ENCODE results near the gene CPXM2. TPM values are rescaled to one million over a fixed set of nuclear protein-coding genes. Genes with fewer than 3 reads are reported as not detected.

CPXM2 gene
- total and polyA plus RNA-seq, 2 donors (not counting 1 experiment from before 2014, with no cell fraction given): 3.1 to 48.1 TPM

GRCh38 chr10:123904834-123905409, 13.3 kb upstream of the CPXM2 start:
- H3K36me3 ChIP-seq (ENCODE audit: control insufficient read depth, insufficient read depth, low read length): no peaks in the 10 kb centered on the region
- no peak for DNase-seq (ENCODE audit: low read depth in 2 of 2)
- no peaks in the 10 kb centered on the region for H3K9me3 ChIP-seq (ENCODE audit: control insufficient read depth, insufficient read depth, low read depth, low read length)
- no peak overlapping the region for H3K4me2 ChIP-seq (ENCODE audit: extremely low read depth, insufficient read depth, low read length)
- no peaks in the 10 kb centered on the region for H4K20me1 ChIP-seq (ENCODE audit: control insufficient read depth, extremely low read depth, insufficient read depth, low read length)
- no peak overlapping the region for H2AFZ ChIP-seq (ENCODE audit: low read length)
- no peak overlapping the region for H3K4me3 ChIP-seq (replicated peaks in 1 of 4; ENCODE audit: control extremely low read depth in 1 of 4, insufficient read depth in 1 of 4, low read depth in 3 of 4, low read length in 4 of 4)
- H3K4me1 ChIP-seq (ENCODE audit: control insufficient read depth, extremely low read depth, insufficient read depth, low read length): no peaks in the 10 kb centered on the region
- no peak overlapping the region for H3K27ac ChIP-seq (ENCODE audit: insufficient read depth, low read length)
- no peaks in the 10 kb centered on the region for H3K27me3 ChIP-seq (ENCODE audit: control insufficient read depth, insufficient read depth, low read length)
- TF ChIP-seq CTCF (conservative IDR thresholded peaks at IDR 0.05 in 1 of 2, IDR thresholded peaks at IDR 0.05 in 1 of 2; ENCODE audit: low read depth in 1 of 2, low read length in 2 of 2): no peak
- no peak for TF ChIP-seq EZH2 (IDR thresholded peaks at IDR 0.05; ENCODE audit: low read length, missing control alignments)
- H3K9ac ChIP-seq (ENCODE audit: insufficient read depth, low read length): no peak overlapping the region
- H3K79me2 ChIP-seq (ENCODE audit: control insufficient read depth, insufficient read depth, low read length): no peaks in the 10 kb centered on the region

GRCh38 chr10:123903621-123904020, 12.0 kb upstream of the CPXM2 start:
- H3K4me3 ChIP-seq (replicated peaks in 1 of 4; ENCODE audit: control extremely low read depth in 1 of 4, insufficient read depth in 1 of 4, low read depth in 3 of 4, low read length in 4 of 4): no peak overlapping the region
- H3K4me1 ChIP-seq (ENCODE audit: control insufficient read depth, extremely low read depth, insufficient read depth, low read length): no peaks in the 10 kb centered on the region
- H2AFZ ChIP-seq (ENCODE audit: low read length): no peak overlapping the region
- H3K4me2 ChIP-seq (ENCODE audit: extremely low read depth, insufficient read depth, low read length): no peak overlapping the region
- no peaks in the 10 kb centered on the region for H3K36me3 ChIP-seq (ENCODE audit: control insufficient read depth, insufficient read depth, low read length)
- no peaks in the 10 kb centered on the region for H3K9me3 ChIP-seq (ENCODE audit: control insufficient read depth, insufficient read depth, low read depth, low read length)
- H3K9ac ChIP-seq (ENCODE audit: insufficient read depth, low read length): no peak overlapping the region
- H3K27ac ChIP-seq (ENCODE audit: insufficient read depth, low read length): no peak overlapping the region
- no peaks in the 10 kb centered on the region for H4K20me1 ChIP-seq (ENCODE audit: control insufficient read depth, extremely low read depth, insufficient read depth, low read length)
- H3K79me2 ChIP-seq (ENCODE audit: control insufficient read depth, insufficient read depth, low read length): no peaks in the 10 kb centered on the region
- no peak for DNase-seq (ENCODE audit: low read depth in 2 of 2)
- TF ChIP-seq CTCF (conservative IDR thresholded peaks at IDR 0.05 in 1 of 2, IDR thresholded peaks at IDR 0.05 in 1 of 2; ENCODE audit: low read depth in 1 of 2, low read length in 2 of 2): no peak
- H3K27me3 ChIP-seq (ENCODE audit: control insufficient read depth, insufficient read depth, low read length): no peaks in the 10 kb centered on the region

- H3K4me1 ChIP-seq (ENCODE audit: control insufficient read depth, extremely low read depth, insufficient read depth, low read length): no peaks in the 10 kb centered on the region
- H3K9ac ChIP-seq (ENCODE audit: insufficient read depth, low read length): no peak overlapping the region
- no peaks in the 10 kb centered on the region for H3K9me3 ChIP-seq (ENCODE audit: control insufficient read depth, insufficient read depth, low read depth, low read length)
- no peak for TF ChIP-seq EZH2 (IDR thresholded peaks at IDR 0.05; ENCODE audit: low read length, missing control alignments)
- no peak for TF ChIP-seq CTCF (conservative IDR thresholded peaks at IDR 0.05 in 1 of 2, IDR thresholded peaks at IDR 0.05 in 1 of 2; ENCODE audit: low read depth in 1 of 2, low read length in 2 of 2)
- H3K27ac ChIP-seq (ENCODE audit: insufficient read depth, low read length): no peak overlapping the region
- H3K79me2 ChIP-seq (ENCODE audit: control insufficient read depth, insufficient read depth, low read length): no peaks in the 10 kb centered on the region
- no peak overlapping the region for H3K4me3 ChIP-seq (replicated peaks in 1 of 4; ENCODE audit: control extremely low read depth in 1 of 4, insufficient read depth in 1 of 4, low read depth in 3 of 4, low read length in 4 of 4)
- H3K4me2 ChIP-seq (ENCODE audit: extremely low read depth, insufficient read depth, low read length): no peak overlapping the region
- H4K20me1 ChIP-seq (ENCODE audit: control insufficient read depth, extremely low read depth, insufficient read depth, low read length): no peaks in the 10 kb centered on the region
- H3K36me3 ChIP-seq (ENCODE audit: control insufficient read depth, insufficient read depth, low read length): no peaks in the 10 kb centered on the region
- H3K27me3 ChIP-seq (ENCODE audit: control insufficient read depth, insufficient read depth, low read length): no peaks in the 10 kb centered on the region
- no peak for DNase-seq (ENCODE audit: low read depth in 2 of 2)
- H2AFZ ChIP-seq (ENCODE audit: low read length): no peak overlapping the region
Observed at GRCh38 chr10:123901621-123902020, 10.0 kb upstream of the CPXM2 start.
